Neutrophil (primary cell): ENCODE results near the gene TMEM184A.

Experiments used
- H3K27ac ChIP-seq: fragments of 200-600 bp; sonication (generic); 2 replicates; pipeline ENCODE4 v1.5.1; 2016; ENCODE audit warnings: mild to moderate bottlenecking, moderate library complexity
- H3K27me3 ChIP-seq: fragments of 200-600 bp; sonication (generic); 2 replicates; pipeline ENCODE4 v1.6.0; 2016; ENCODE audit warnings: mild to moderate bottlenecking
- H3K36me3 ChIP-seq: fragments of 200-600 bp; sonication (generic); 2 replicates; pipeline ENCODE4 v1.5.1; 2017
- H3K4me1 ChIP-seq, 2 experiments: fragments of 200-600 bp in 1 of 2; sonication (generic) in 1 of 2; 1 replicate in 1 of 2; 2 replicates in 1 of 2; pipeline versions ENCODE4 v1.5.1 to v1.6.1; 2013 to 2016; ENCODE audit warnings: low read depth in 1 of 2, low read length in 1 of 2, mild to moderate bottlenecking in 1 of 2, moderate library complexity in 1 of 2; ENCODE audit not compliant: control insufficient read depth in 1 of 2, insufficient read depth in 1 of 2
- H3K4me3 ChIP-seq, 2 experiments: fragments of 200-600 bp in 1 of 2; sonication (generic) in 1 of 2; 1 replicate in 1 of 2; 2 replicates in 1 of 2; pipeline ENCODE4 v1.5.1; 2013 to 2016; ENCODE audit warnings: low read depth in 1 of 2, low read length in 1 of 2, mild to moderate bottlenecking in 1 of 2, moderate library complexity in 1 of 2
- H3K9me3 ChIP-seq: fragments of 200-600 bp; sonication (generic); 2 replicates; pipeline ENCODE4 v1.5.1; 2016
- CTCF ChIP-seq: fragments of 200-600 bp; sonication (generic); IDR thresholded peaks from 2 replicates; pipeline ENCODE4 v1.5.1; 2016; ENCODE audit warnings: antibody characterized with exemption

The TMEM184A gene

GRCh38 chr7:1572111-1572822 lies 16.3 kb upstream of the TMEM184A start:
- H3K4me1 ChIP-seq = peaks cover 15 to 17% of the 10 kb centered on the region in 2 experiments

GRCh38 chr7:1569833-1570632 lies 14.0 kb upstream of the TMEM184A start, which contains the start of gene PSMG3:
Gene PSMG3, minus strand, starts transcription at chr7:1570032. Its CDS starts 693 bp downstream, at chr7:1569339.
- H3K27me3 ChIP-seq = no peaks in the 10 kb centered on the region
- H3K27ac ChIP-seq = peak within 1 kb of the TSS; percentile 85
- H3K4me1 ChIP-seq = peaks cover 15 to 17% of the 10 kb centered on the region in 2 experiments
- H3K36me3 ChIP-seq = peaks cover 13% of the 10 kb centered on the region
- H3K4me3 ChIP-seq = peak within 1 kb of the TSS; percentile 85 to 94
- no peak for TF ChIP-seq CTCF
- no peaks in the 10 kb centered on the region for H3K9me3 ChIP-seq

More at GRCh38 chr7:1572111-1572822, 16.3 kb upstream of the TMEM184A start:
- Histone ChIP-seq H3K4me3 (no peak overlapping the region), H3K27me3 (no peaks in the 10 kb centered on the region), H3K9me3 (no peaks in the 10 kb centered on the region), H3K36me3 (peaks cover 4% of the 10 kb centered on the region), H3K27ac (no peak overlapping the region)
- TF ChIP-seq CTCF = no peak

GRCh38 chr7:1569440-1569832 lies 13.4 kb upstream of the TMEM184A start:
- no peak for TF ChIP-seq CTCF
- no peaks in the 10 kb centered on the region for H3K9me3 ChIP-seq
- peaks cover 3% of the 10 kb centered on the region for H3K27me3 ChIP-seq
- H3K4me1 ChIP-seq = peaks cover 15 to 17% of the 10 kb centered on the region in 2 experiments
- peak overlapping the region; percentile 85 to 94 for H3K4me3 ChIP-seq
- peak overlapping the region; percentile 85 for H3K27ac ChIP-seq
- H3K36me3 ChIP-seq = peaks cover 13% of the 10 kb centered on the region

GRCh38 chr7:1569016-1569415 lies 13.0 kb upstream of the TMEM184A start:
- Histone ChIP-seq H3K27me3 (peaks cover 4% of the 10 kb centered on the region), H3K27ac (no peak overlapping the region), H3K4me3 (peak overlapping the region in 1 of 2 experiments; percentile 85), H3K36me3 (peaks cover 13% of the 10 kb centered on the region), H3K9me3 (no peaks in the 10 kb centered on the region), H3K4me1 (peaks cover 15 to 17% of the 10 kb centered on the region in 2 experiments)
- no peak for TF ChIP-seq CTCF

GRCh38 chr7:1567896-1568510 lies 12.0 kb upstream of the TMEM184A start:
- Histone ChIP-seq H3K4me1 (peaks cover 15 to 17% of the 10 kb centered on the region in 2 experiments), H3K9me3 (no peaks in the 10 kb centered on the region), H3K27me3 (peaks cover 4% of the 10 kb centered on the region), H3K27ac (no peak overlapping the region), H3K4me3 (no peak overlapping the region), H3K36me3 (peaks cover 13% of the 10 kb centered on the region)
- TF ChIP-seq CTCF = no peak
